HL-60 (cell line): Measurements from ENCODE around the gene RNF223.

Experiments
- CTCF ChIP-seq: IDR thresholded peaks from one replicate; pipeline ENCODE4 v1.5.1; 2011; ENCODE audit warnings: low read length, control low read depth, inconsistent platforms; ENCODE audit not compliant: insufficient read depth
- GABPA ChIP-seq: IDR thresholded peaks from 2 replicates; pipeline ENCODE4 v1.6.1; 2012; ENCODE audit warnings: low read depth
- POLR2AphosphoS5 ChIP-seq: IDR thresholded peaks from 2 replicates; pipeline ENCODE4 v1.6.1; 2012; ENCODE audit warnings: low read depth
- SPI1 ChIP-seq: IDR thresholded peaks from 2 replicates; pipeline ENCODE4 v1.6.1; 2012; ENCODE audit warnings: low read depth, mild to moderate bottlenecking, borderline replicate concordance
- TF ChIP-seq, protein P1 (sequence below): IDR thresholded peaks from 2 replicates; pipeline ENCODE4 v1.6.1; 2012; ENCODE audit warnings: low read depth; ENCODE audit not compliant: insufficient replicate concordance

DNA sequence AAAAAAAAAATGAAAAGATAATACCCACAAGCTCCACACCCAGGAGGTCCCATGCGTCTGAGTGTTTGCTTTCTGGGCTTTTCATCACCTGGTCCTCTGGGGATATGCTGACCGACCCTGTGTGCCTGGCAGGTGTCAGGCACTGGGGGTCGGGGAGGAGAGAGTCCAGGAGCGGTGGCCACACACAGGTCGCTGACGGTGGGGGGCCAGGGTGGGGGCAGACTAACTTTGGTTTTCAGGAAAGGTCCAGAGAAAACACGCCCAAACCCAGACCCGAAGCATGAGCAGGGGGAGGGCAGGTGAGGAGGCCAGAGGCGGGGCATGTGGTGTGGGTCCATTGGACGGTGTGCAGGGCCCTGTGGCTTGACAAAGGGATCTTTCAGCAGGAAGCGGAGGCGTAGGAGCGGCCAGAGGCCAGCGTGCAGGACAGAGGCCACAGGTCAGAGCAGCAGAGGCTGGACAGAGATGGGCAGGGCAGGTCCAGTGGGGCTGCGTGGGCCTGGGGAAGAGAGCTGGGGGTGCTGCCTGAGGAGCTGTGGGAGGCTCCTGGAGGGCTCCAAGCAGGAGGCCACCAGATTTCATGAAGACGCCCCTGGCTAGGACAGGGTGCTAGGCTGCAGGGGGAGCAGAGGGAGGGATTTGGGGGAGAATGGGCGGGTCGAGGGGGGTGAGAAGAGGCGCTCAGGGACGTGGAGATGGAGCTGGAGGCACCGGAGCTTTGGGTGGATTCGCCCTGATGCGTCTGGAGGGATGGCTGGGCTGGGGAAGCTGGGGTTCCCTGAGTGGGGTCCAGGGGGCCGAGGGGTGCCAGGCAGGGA lies 15.8 kb downstream of the RNF223 start:
- TF ChIP-seq CTCF (no peak), GABPA (no peak), POLR2AphosphoS5 (no peak), SPI1 (no peak)
- TF ChIP-seq, protein P1, sequence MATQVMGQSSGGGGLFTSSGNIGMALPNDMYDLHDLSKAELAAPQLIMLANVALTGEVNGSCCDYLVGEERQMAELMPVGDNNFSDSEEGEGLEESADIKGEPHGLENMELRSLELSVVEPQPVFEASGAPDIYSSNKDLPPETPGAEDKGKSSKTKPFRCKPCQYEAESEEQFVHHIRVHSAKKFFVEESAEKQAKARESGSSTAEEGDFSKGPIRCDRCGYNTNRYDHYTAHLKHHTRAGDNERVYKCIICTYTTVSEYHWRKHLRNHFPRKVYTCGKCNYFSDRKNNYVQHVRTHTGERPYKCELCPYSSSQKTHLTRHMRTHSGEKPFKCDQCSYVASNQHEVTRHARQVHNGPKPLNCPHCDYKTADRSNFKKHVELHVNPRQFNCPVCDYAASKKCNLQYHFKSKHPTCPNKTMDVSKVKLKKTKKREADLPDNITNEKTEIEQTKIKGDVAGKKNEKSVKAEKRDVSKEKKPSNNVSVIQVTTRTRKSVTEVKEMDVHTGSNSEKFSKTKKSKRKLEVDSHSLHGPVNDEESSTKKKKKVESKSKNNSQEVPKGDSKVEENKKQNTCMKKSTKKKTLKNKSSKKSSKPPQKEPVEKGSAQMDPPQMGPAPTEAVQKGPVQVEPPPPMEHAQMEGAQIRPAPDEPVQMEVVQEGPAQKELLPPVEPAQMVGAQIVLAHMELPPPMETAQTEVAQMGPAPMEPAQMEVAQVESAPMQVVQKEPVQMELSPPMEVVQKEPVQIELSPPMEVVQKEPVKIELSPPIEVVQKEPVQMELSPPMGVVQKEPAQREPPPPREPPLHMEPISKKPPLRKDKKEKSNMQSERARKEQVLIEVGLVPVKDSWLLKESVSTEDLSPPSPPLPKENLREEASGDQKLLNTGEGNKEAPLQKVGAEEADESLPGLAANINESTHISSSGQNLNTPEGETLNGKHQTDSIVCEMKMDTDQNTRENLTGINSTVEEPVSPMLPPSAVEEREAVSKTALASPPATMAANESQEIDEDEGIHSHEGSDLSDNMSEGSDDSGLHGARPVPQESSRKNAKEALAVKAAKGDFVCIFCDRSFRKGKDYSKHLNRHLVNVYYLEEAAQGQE = no peak
